Measurements from ENCODE around the gene NUP210L.
"Not testable (repeated sequence)": the region's sequence is repeated elsewhere in the genome, so short reads cannot be mapped to it uniquely, and the experiment has no call there.

The NUP210L gene

GRCh38 chr1:154012543-154012942 is 142.3 kb downstream of the NUP210L start:
- H3K4me1 Mint-ChIP-seq (ENCODE audit: low read depth); H3K27me3 Mint-ChIP-seq; H3K36me3 Mint-ChIP-seq (ENCODE audit: low read depth); DNase-seq; H3K9me3 Mint-ChIP-seq; H3K27ac Mint-ChIP-seq; H3K4me3 Mint-ChIP-seq: not testable (repeated sequence)

- Mint-ChIP-seq H3K4me1 (ENCODE audit: low read depth) (peaks cover 2% of the 10 kb centered on the region), H3K27ac (no peak overlapping the region), H3K4me3 (no peak overlapping the region), H3K27me3 (no peaks in the 10 kb centered on the region), H3K36me3 (ENCODE audit: low read depth) (no peaks in the 10 kb centered on the region), H3K9me3 (no peaks in the 10 kb centered on the region)
- DNase-seq: no peak
These were observed 142.7 kb downstream of the NUP210L start for GRCh38 chr1:154012129-154012528.

DNA sequence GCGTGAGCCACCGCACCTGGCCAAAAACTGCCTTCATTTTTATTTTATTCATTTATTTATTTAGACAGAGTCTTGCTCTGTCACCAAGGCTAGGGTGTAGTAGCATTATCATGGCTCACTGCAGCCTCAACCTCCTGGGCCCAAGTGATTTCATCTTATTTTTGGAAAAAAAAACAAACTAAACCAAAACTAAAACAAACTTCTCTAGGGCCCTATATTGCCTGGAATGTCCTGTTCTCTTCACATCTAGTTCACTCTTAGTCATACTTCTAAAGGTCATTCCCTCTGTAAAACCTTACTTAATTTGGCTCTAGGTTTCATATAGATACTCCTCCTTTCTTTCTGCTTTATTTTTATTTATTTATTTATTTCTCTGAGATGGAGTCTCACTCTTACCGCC is 148.7 kb downstream of the NUP210L start:
- Mint-ChIP-seq H3K4me1 (ENCODE audit: low read depth) (no peaks in the 10 kb centered on the region), H3K27me3 (no peaks in the 10 kb centered on the region), H3K27ac (no peak overlapping the region), H3K4me3 (no peak overlapping the region), H3K36me3 (ENCODE audit: low read depth) (no peaks in the 10 kb centered on the region), H3K9me3 (no peaks in the 10 kb centered on the region)
- DNase-seq: no peak

DNA sequence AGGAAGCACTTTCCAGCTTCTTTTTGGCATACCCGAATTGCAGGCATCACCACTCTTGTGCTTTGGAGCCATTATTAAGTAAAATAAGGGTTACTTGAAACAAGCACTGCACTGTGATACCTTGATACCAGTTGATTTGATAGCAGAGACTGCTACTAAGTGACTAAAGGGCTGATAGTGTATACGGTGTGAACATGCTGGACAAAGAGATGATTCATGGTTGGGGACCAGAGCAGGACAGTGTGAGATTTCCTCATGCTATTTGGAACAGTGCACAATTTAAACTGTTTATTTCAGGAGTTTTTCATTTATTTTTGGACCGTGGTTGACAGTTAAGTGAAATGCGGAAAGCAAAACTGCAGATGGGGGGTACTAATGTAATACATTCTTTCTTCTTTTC is 154.5 kb downstream of the NUP210L start:
- H3K36me3 Mint-ChIP-seq (ENCODE audit: low read depth): peaks cover 6% of the 10 kb centered on the region
- DNase-seq: no peak
- no peaks in the 10 kb centered on the region for H3K9me3 Mint-ChIP-seq
- H3K4me1 Mint-ChIP-seq (ENCODE audit: low read depth): peaks cover 3% of the 10 kb centered on the region
- H3K27me3 Mint-ChIP-seq: no peaks in the 10 kb centered on the region
- H3K4me3 Mint-ChIP-seq: no peak overlapping the region
- H3K27ac Mint-ChIP-seq: no peak overlapping the region

DNA sequence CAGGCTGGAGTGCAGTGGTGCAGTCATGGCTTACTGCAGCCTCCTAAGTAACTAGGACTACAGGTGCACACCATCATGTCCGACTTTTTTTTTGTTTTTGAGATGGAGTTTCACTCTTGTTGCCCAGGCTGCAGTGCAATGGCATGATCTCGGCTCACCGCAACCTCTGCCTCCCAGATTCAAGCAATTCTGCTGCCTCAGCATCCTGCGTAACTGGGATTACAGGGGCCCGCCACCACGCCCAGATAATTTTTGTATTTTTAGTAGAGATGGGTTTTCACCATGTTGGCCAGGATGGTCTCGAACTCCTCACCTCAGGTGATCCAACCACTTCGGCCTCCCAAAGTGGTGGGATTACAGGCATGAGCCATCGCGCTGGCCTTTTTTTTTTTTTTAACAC is 158.0 kb downstream of the NUP210L start:
- H3K27me3 Mint-ChIP-seq, H3K9me3 Mint-ChIP-seq, DNase-seq, H3K4me3 Mint-ChIP-seq: not testable (repeated sequence)
- Mint-ChIP-seq H3K4me1 (ENCODE audit: low read depth) (peaks cover 18% of the 10 kb centered on the region), H3K27ac (peak overlapping the region; percentile 29), H3K36me3 (ENCODE audit: low read depth) (peaks cover 41% of the 10 kb centered on the region)

GRCh38 chr1:153995640-153996039 is 159.2 kb downstream of the NUP210L start:
- Mint-ChIP-seq H3K36me3 (ENCODE audit: low read depth) (peaks cover 53% of the 10 kb centered on the region), H3K9me3 (peaks cover 2% of the 10 kb centered on the region), H3K27me3 (no peaks in the 10 kb centered on the region), H3K27ac (peak overlapping the region; percentile 84), H3K4me1 (ENCODE audit: low read depth) (peaks cover 22% of the 10 kb centered on the region), H3K4me3 (no peak overlapping the region)
- DNase-seq: no peak

GRCh38 chr1:153995202-153995601 is 159.7 kb downstream of the NUP210L start:
- Mint-ChIP-seq H3K36me3 (ENCODE audit: low read depth) (peaks cover 55% of the 10 kb centered on the region), H3K4me3 (no peak overlapping the region), H3K4me1 (ENCODE audit: low read depth) (peaks cover 26% of the 10 kb centered on the region)

GRCh38 chr1:153991806-153992205 is 163.1 kb downstream of the NUP210L start:
- no peaks in the 10 kb centered on the region for H3K27me3 Mint-ChIP-seq

More at GRCh38 chr1:153995202-153995601, 159.7 kb downstream of the NUP210L start:
- H3K9me3 Mint-ChIP-seq: peaks cover 2% of the 10 kb centered on the region
- DNase-seq: no peak
- no peaks in the 10 kb centered on the region for H3K27me3 Mint-ChIP-seq
- H3K27ac Mint-ChIP-seq: peak overlapping the region; percentile 84

GRCh38 chr1:153991151-153991630 is 163.7 kb downstream of the NUP210L start:
- Mint-ChIP-seq H3K27me3 (no peaks in the 10 kb centered on the region), H3K36me3 (ENCODE audit: low read depth) (peaks cover 55% of the 10 kb centered on the region), H3K4me3 (peak overlapping the region; percentile 99), H3K9me3 (peaks cover 2% of the 10 kb centered on the region), H3K27ac (peak overlapping the region; percentile 99), H3K4me1 (ENCODE audit: low read depth) (peaks cover 43% of the 10 kb centered on the region)
- no peak for DNase-seq

More at GRCh38 chr1:153991806-153992205, 163.1 kb downstream of the NUP210L start:
- Mint-ChIP-seq H3K27ac (peak overlapping the region; percentile 99), H3K4me3 (peak overlapping the region; percentile 99), H3K9me3 (peaks cover 2% of the 10 kb centered on the region), H3K36me3 (ENCODE audit: low read depth) (peaks cover 55% of the 10 kb centered on the region), H3K4me1 (ENCODE audit: low read depth) (peaks cover 38% of the 10 kb centered on the region)
- DNase-seq: no peak

DNA sequence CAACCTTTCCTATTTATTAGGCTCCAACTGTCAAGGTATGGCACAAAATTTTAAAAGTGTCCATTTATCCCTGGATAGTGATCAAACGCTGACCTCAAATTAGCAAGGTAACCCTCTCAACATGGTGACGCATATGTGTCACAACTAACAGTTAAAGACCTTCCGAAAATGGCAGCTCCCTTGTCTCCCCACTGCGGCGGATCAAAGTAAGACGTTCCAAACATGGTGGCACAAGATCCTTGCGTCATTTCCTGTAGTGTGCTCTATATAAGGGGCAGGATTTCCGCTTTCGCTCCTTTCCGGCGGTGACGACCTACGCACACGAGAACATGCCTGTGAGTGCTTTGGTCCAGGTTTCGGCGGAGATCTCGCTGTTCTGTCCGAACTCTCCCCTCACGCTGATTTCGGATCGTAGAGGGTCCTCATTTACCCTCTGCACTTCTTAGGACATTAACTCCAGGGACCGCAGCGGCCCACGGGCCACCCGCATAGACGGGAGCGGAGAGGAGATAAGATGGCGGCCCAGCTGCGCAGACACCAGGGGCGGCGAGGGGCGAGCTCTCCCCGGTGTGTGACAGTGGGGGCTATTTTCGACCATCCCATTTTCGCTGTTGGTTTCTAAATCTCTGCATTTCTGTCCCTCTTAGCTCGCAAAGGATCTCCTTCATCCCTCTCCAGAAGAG is 164.3 kb downstream of the NUP210L start, which contains the start of gene RPS27:
RPS27 (plus strand) TSS at position 295 of the 683 bp plus-strand sequence; CDS start at position 330, 35 bp downstream.
- Mint-ChIP-seq H3K4me1 (ENCODE audit: low read depth) (peaks cover 46% of the 10 kb centered on the region), H3K9me3 (peaks cover 2% of the 10 kb centered on the region), H3K36me3 (ENCODE audit: low read depth) (peaks cover 51% of the 10 kb centered on the region), H3K27ac (peak within 1 kb of the TSS; percentile 99), H3K4me3 (peak within 1 kb of the TSS; percentile 99), H3K27me3 (no peaks in the 10 kb centered on the region)
- peak; percentile 89 for DNase-seq

GRCh38 chr1:153987621-153988020 is 167.3 kb downstream of the NUP210L start:
- Mint-ChIP-seq H3K36me3 (ENCODE audit: low read depth) (peaks cover 21% of the 10 kb centered on the region), H3K4me1 (ENCODE audit: low read depth) (peaks cover 49% of the 10 kb centered on the region), H3K9me3 (peaks cover under 1% of the 10 kb centered on the region), H3K27ac (peak overlapping the region; percentile 93), H3K4me3 (no peak overlapping the region), H3K27me3 (no peaks in the 10 kb centered on the region)
- DNase-seq: no peak

- Mint-ChIP-seq H3K27me3 (no peaks in the 10 kb centered on the region), H3K27ac (peak within 1 kb of the TSS; percentile 93), H3K9me3 (no peaks in the 10 kb centered on the region), H3K36me3 (ENCODE audit: low read depth) (peaks cover 7% of the 10 kb centered on the region), H3K4me1 (ENCODE audit: low read depth) (peaks cover 39% of the 10 kb centered on the region), H3K4me3 (peak within 1 kb of the TSS; percentile 81)
- no peak for DNase-seq
These were observed 168.7 kb downstream of the NUP210L start, which contains the start of gene RAB13 for GRCh38 chr1:153985941-153986761. Gene RAB13 (minus strand): TSS chr1:153986339. CDS start chr1:153986236, 103 bp downstream.

- no peaks in the 10 kb centered on the region for H3K9me3 Mint-ChIP-seq
- H3K4me3 Mint-ChIP-seq: peak overlapping the region; percentile 81
- peaks cover 37% of the 10 kb centered on the region for H3K4me1 Mint-ChIP-seq (ENCODE audit: low read depth)
- DNase-seq: peak; percentile 68
- H3K27me3 Mint-ChIP-seq: no peaks in the 10 kb centered on the region
- H3K36me3 Mint-ChIP-seq (ENCODE audit: low read depth): no peaks in the 10 kb centered on the region
- peak overlapping the region; percentile 93 for H3K27ac Mint-ChIP-seq
These were observed 169.4 kb downstream of the NUP210L start for GRCh38 chr1:153985341-153985912.

DNA sequence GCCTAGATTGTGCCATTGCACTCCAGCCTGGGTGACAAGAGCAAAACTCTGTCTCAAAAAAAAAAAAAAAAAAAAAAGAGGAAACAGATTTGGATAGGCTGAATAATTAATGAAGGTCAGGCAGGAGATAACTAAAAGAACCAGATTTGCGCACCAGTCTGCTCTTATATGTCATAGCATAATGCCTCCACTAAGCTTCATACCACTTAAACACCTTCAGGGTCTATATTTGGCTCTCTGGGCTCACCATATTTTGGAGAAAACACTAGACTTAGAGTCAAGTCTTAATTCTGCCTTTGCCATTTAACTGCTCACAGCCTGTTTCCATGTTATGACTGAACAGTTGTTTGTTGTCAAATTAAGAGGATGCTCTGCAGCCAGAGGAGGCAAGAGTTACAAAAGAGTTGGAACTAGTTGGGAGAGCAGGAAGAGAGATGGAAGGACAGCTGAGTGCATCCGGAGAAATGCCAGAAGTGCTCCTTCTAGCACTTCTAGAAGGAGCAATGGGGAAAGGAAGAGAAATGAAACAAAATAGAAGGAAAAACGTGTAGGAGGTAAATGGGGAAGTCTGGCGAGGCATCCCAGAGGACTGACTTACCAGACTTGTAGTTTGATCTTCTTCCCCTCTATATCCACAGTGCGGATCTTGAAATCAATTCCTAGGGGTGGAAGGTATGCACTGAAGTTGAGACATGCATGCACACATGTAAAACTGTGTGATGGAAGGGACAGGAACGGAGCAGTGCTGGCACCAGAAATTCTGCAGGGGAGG is 170.6 kb downstream of the NUP210L start:
- DNase-seq: no peak
- H3K4me3 Mint-ChIP-seq: no peak overlapping the region
- no peaks in the 10 kb centered on the region for H3K9me3 Mint-ChIP-seq
- H3K36me3 Mint-ChIP-seq (ENCODE audit: low read depth): no peaks in the 10 kb centered on the region
- H3K27ac Mint-ChIP-seq: peak overlapping the region; percentile 30
- H3K27me3 Mint-ChIP-seq: no peaks in the 10 kb centered on the region
- H3K4me1 Mint-ChIP-seq (ENCODE audit: low read depth): peaks cover 31% of the 10 kb centered on the region

All from activated T-cell treated with anti-CD3 and anti-CD28 coated beads, Interleukin-2, amount 50 U/mL, for 24 hours (primary cell).